GM12891 (cell line): Measurements from ENCODE around the gene RAE1.
A peak's percentile ranks its signal among the peaks of the same experiment; 100 is the strongest.

Source experiments
- DNase-seq: peaks from one replicate; pipeline ENCODE4 v3.0.0; 2011; ENCODE audit warnings: low spot score; ENCODE audit not compliant: insufficient read length
- FAIRE-seq: peaks from 2 replicates; lab custom pipeline; 2011; peaks lifted over from hg19 to GRCh38; lab: Jason Lieb, UNC
- PAX5 ChIP-seq: IDR thresholded peaks from 2 replicates; pipeline ENCODE4 v1.6.1; 2011; ENCODE audit warnings: low read length, moderate library complexity, mild to moderate bottlenecking; ENCODE audit not compliant: insufficient read depth, severe bottlenecking
- POLR2A ChIP-seq: IDR thresholded peaks from 2 replicates; pipeline ENCODE4 v1.6.1; 2011; ENCODE audit warnings: low read depth, low read length, control low read depth
- POLR2AphosphoS5 ChIP-seq: IDR thresholded peaks from 2 replicates; pipeline ENCODE4 v1.6.1; 2011; ENCODE audit warnings: low read depth, low read length, control low read depth
- POU2F2 ChIP-seq: IDR thresholded peaks from 2 replicates; pipeline ENCODE4 v1.6.1; 2011; ENCODE audit warnings: low read depth, mild to moderate bottlenecking, control low read depth, low read length, moderate library complexity
- SPI1 ChIP-seq: IDR thresholded peaks from 2 replicates; pipeline ENCODE4 v1.6.1; 2011; ENCODE audit warnings: low read depth, low read length, control low read depth
- TAF1 ChIP-seq: IDR thresholded peaks from 2 replicates; pipeline ENCODE4 v1.6.1; 2011; ENCODE audit warnings: low read depth, low read length, control low read depth

The RAE1 gene

GRCh38 chr20:57410924-57411323, 59.9 kb downstream of the RAE1 start:
- no peak for TF ChIP-seq PAX5
- TF ChIP-seq POLR2A = no peak
- no peak for TF ChIP-seq SPI1
- TF ChIP-seq POU2F2 = no peak
- no peak for TF ChIP-seq POLR2AphosphoS5
- no peak for TF ChIP-seq TAF1
- DNase-seq (no peak), FAIRE-seq (peak; percentile 54)

- no peak for FAIRE-seq
- DNase-seq = no peak
- TF ChIP-seq SPI1 = no peak
- no peak for TF ChIP-seq POLR2A
- no peak for TF ChIP-seq POLR2AphosphoS5
- TF ChIP-seq POU2F2 = no peak
- TF ChIP-seq TAF1 = no peak
- TF ChIP-seq PAX5 = no peak
Measured at GRCh38 chr20:57411406-57412283, 60.6 kb downstream of the RAE1 start.

- TF ChIP-seq SPI1 (no peak), PAX5 (no peak), POLR2AphosphoS5 (no peak), TAF1 (no peak), POU2F2 (no peak), POLR2A (no peak)
- DNase-seq = no peak
Measured at GRCh38 chr20:57412347-57413029, 61.4 kb downstream of the RAE1 start.

DNA sequence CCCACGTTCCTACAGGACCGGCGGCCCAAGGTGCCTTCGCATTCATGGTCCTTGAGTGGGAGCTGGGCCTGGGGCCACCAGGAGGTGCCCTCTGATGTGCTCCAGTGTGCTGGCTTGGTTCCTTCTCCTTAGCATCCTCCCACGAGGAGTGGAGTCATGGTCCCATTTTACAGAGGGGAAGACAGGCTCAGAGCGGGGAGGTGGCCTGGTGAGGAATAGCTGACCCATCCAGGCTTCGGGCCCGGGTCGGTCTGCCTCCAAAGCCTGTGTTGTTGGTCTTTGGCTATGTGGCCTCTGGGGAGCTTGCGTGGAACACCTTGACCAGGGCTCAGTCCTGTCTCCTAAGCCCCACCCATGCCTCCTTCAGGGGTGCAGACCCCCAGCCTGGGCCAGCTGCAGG, 62.9 kb downstream of the RAE1 start:
- no peak for DNase-seq
- TF ChIP-seq POU2F2 (no peak), PAX5 (no peak), POLR2AphosphoS5 (no peak), SPI1 (no peak), POLR2A (no peak), TAF1 (no peak)
- FAIRE-seq = no peak

More at GRCh38 chr20:57412347-57413029, 61.4 kb downstream of the RAE1 start:
- no peak for FAIRE-seq

- DNase-seq (no peak), FAIRE-seq (no peak)
- TF ChIP-seq TAF1 = no peak
- no peak for TF ChIP-seq POLR2AphosphoS5
- no peak for TF ChIP-seq PAX5
- TF ChIP-seq POU2F2 = no peak
- no peak for TF ChIP-seq POLR2A
- TF ChIP-seq SPI1 = no peak
Measured at GRCh38 chr20:57414867-57415592, 64.0 kb downstream of the RAE1 start.

DNA sequence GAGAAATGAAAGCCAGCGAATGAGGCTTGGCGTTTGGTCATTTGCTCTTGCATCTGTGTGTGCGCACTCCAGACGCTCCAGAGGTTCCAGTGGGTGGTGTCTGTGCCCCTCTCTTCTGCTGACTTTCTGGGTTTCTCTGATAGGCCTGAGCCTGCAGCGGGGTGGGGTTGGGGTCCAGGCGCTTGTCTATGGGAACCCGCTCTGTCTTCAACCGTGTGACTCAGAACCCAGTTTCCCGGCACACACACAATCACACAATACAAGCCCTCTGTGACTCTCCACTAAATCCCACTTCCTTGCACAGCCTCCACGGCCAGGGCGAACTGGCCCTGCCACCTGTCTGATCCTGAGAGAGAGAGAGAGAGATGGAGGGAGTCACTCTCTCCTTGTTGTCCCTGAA, 64.7 kb downstream of the RAE1 start:
- DNase-seq = no peak
- no peak for FAIRE-seq
- TF ChIP-seq PAX5 (no peak), TAF1 (no peak), POLR2AphosphoS5 (no peak), POLR2A (no peak), POU2F2 (no peak), SPI1 (no peak)

- no peak for DNase-seq
- TF ChIP-seq PAX5 (no peak), POLR2A (no peak), POU2F2 (no peak), SPI1 (no peak), TAF1 (no peak), POLR2AphosphoS5 (no peak)
- no peak for FAIRE-seq
Measured at GRCh38 chr20:57416296-57417022, 65.4 kb downstream of the RAE1 start.

DNA sequence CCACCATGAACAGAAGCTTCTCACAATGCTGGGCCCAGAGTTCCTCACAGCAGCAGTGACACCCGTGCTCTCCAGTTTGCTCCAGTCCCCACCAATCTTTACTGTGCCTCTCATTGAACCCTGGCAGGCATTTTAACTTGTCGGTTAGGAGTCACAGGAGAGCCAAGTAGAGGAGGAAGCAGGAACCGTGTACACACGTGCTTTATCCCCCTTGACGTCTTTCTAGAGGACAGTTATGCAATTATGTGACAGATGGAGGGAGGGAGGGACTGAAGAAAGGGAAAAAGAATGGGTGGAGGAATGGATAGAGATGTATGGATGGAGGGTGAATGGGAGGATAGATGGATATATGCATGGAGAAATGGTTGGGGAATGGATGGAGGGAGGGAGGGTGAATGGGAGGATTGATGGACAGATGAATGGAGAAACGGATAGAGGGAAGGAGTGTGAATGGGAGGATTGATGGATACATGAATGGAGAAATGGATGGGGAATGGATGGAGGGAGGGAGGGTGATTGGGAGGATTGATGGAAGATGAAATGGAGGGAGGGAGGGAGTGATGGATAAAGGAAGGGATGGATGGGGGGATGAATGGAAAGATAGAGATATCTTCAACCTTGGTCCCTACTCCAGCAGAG, 66.1 kb downstream of the RAE1 start:
- TF ChIP-seq PAX5 = no peak
- no peak for TF ChIP-seq POLR2A
- no peak for TF ChIP-seq POLR2AphosphoS5
- TF ChIP-seq SPI1 = no peak
- no peak for TF ChIP-seq TAF1
- TF ChIP-seq POU2F2 = no peak
- no peak for FAIRE-seq
- no peak for DNase-seq
